T-cell (primary cell): ENCODE data around the gene TRH. TPM values are rescaled to one million over a fixed set of nuclear protein-coding genes. Genes with fewer than 3 reads are reported as not detected.

Experiments
- ATAC-seq, 4 experiments: fragments of 200-7000 bp in 3 of 4; fragments of 150-1000 bp in 1 of 4; cut with Tn5 transposase; replicated peaks in 1 of 4; 1 replicate in 3 of 4; 2 replicates in 1 of 4; pipeline ENCODE4 v1.10.0; 2021; ENCODE audit warnings: moderate library complexity in 3 of 4, mild to moderate bottlenecking in 2 of 4, moderate number of reproducible peaks in 1 of 4
- CTCF ChIA-PET, 2 donors: fragments of 300-600 bp; sonication (Branson Sonifier 250); formaldehyde crosslinking; loops; one replicate each; lab custom pipeline; 2022; ENCODE audit warnings: antibody characterized with exemption in 2 of 2; lab: Charles Lee
- POLR2A ChIA-PET, 2 donors: fragments of 300-600 bp; sonication (Branson Sonifier 250); formaldehyde crosslinking; loops; one replicate each; lab custom pipeline; 2022; ENCODE audit warnings: antibody characterized with exemption in 2 of 2; lab: Charles Lee
- DNase-seq, 35 experiments: peaks; one replicate each; pipeline versions ENCODE4 v3.0.0 to v3.0.0-alpha.2; 2013 to 2023
- H3K27ac ChIP-seq: one replicate; pipeline ENCODE4 v1.5.1; 2013; ENCODE audit warnings: low read length
- H3K27me3 ChIP-seq, 2 experiments: replicated peaks in 1 of 2; 1 replicate in 1 of 2; 2 replicates in 1 of 2; pipeline versions ENCODE4 v1.6.1 to v1.7.0; 2013; ENCODE audit warnings: low read length in 1 of 2, mixed read lengths in 1 of 2; ENCODE audit not compliant: control insufficient read depth in 2 of 2, insufficient read depth in 2 of 2; ENCODE audit errors: extremely low read depth in 1 of 2
- H3K36me3 ChIP-seq, 2 donors: 1 replicate in 1 of 2; 2 replicates in 1 of 2; pipeline versions ENCODE4 v1.6.1 to v1.7.0; 2013; ENCODE audit warnings: low read length in 1 of 2; ENCODE audit not compliant: control insufficient read depth in 2 of 2, insufficient read depth in 1 of 2; ENCODE audit errors: extremely low read depth in 1 of 2
- H3K4me1 ChIP-seq, 2 experiments: 1 replicate in 1 of 2; 2 replicates in 1 of 2; pipeline versions ENCODE4 v1.6.1 to v1.7.0; 2013; ENCODE audit warnings: low read length in 2 of 2, mixed read lengths in 1 of 2; ENCODE audit not compliant: insufficient read depth in 2 of 2, control insufficient read depth in 1 of 2; ENCODE audit errors: extremely low read depth in 1 of 2
- H3K4me3 ChIP-seq, 2 donors: 1 replicate in 1 of 2; 2 replicates in 1 of 2; pipeline versions ENCODE4 v1.5.1 to v1.7.0; 2013; ENCODE audit warnings: mild to moderate bottlenecking in 2 of 2, low read length in 1 of 2, moderate library complexity in 1 of 2; ENCODE audit not compliant: control insufficient read depth in 1 of 2; ENCODE audit errors: extremely low read depth in 1 of 2
- H3K9me3 ChIP-seq: 2 replicates; pipeline ENCODE4 v1.7.0; 2013
- H3K27ac Mint-ChIP-seq, 2 donors: one replicate each; pipeline ENCODE4 v1.8.0; 2020 to 2021; ENCODE audit warnings: mild to moderate bottlenecking in 2 of 2, mixed read lengths in 2 of 2
- H3K27me3 Mint-ChIP-seq, 2 donors: one replicate each; pipeline ENCODE4 v1.8.0; 2021 to 2022; ENCODE audit warnings: mixed read lengths in 2 of 2
- H3K36me3 Mint-ChIP-seq: one replicate; pipeline ENCODE4 v1.8.0; 2021; ENCODE audit warnings: mixed read lengths
- H3K4me1 Mint-ChIP-seq, 3 donors: one replicate each; pipeline ENCODE4 v1.8.0; 2020 to 2022; ENCODE audit warnings: mixed read lengths in 3 of 3, mild to moderate bottlenecking in 1 of 3
- H3K4me3 Mint-ChIP-seq, 3 donors: one replicate each; pipeline ENCODE4 v1.8.0; 2020 to 2022; ENCODE audit warnings: mild to moderate bottlenecking in 3 of 3, mixed read lengths in 3 of 3, moderate library complexity in 3 of 3
- H3K9me3 Mint-ChIP-seq, 3 donors: one replicate each; pipeline ENCODE4 v1.8.0; 2020 to 2022; ENCODE audit warnings: mixed read lengths in 3 of 3
- WGBS: methylation state at CpG from one replicate; pipeline ENCODE4 v1.1.5; 2013; ENCODE audit warnings: missing lambda C conversion rate; ENCODE audit not compliant: insufficient coverage; 5-methylcytosine and 5-hydroxymethylcytosine counted together
- total RNA-seq, 35 experiments: library from RNA in 6 of 35; stranded (reverse) in 6 of 35; fragments of 120-200 nt in 1 of 35; gene quantifications; one replicate each; pipeline versions ENCODE4 v1.2.1 to v1.2.4 and lab custom pipeline; 2013 to 2026

The TRH gene
- total RNA-seq, 5 donors from 2014 or later (not counting 1 experiment from before 2014, with no cell fraction given): not detected

- peaks cover 0 to 9% (median 5%) of the 10 kb centered on the region in 3 donors for H3K9me3 Mint-ChIP-seq
- 82% methylated on average over 5 of the region's 8 CpGs for WGBS
- no peak overlapping the region for H3K27ac Mint-ChIP-seq
- no peak overlapping the region for H3K4me3 Mint-ChIP-seq
- no peaks in the 10 kb centered on the region for H3K4me1 Mint-ChIP-seq
- peaks cover 14 to 15% of the 10 kb centered on the region in 2 donors for H3K27me3 Mint-ChIP-seq
- peaks cover 0 to 10% of the 10 kb centered on the region in 2 experiments for H3K27me3 ChIP-seq
- DNase-seq (no peak), ATAC-seq (no peak)
- no peaks in the 10 kb centered on the region for H3K36me3 ChIP-seq
- ChIA-PET POLR2A (no interaction called here), CTCF (interaction anchor here in 1 of 2 donors (0.6 kb wide), 1 partner anchor 12 kb away, joined by 5 read pairs; no protein-coding TSS in a partner anchor)
- no peaks in the 10 kb centered on the region for H3K36me3 Mint-ChIP-seq
- H3K4me3 ChIP-seq: no peak overlapping the region
- H3K4me1 ChIP-seq: no peaks in the 10 kb centered on the region
- no peaks in the 10 kb centered on the region for H3K9me3 ChIP-seq
- no peak overlapping the region for H3K27ac ChIP-seq
Observed at GRCh38 chr3:129947538-129948240, 26.8 kb upstream of the TRH start.

- H3K4me3 ChIP-seq: no peak overlapping the region
- no peaks in the 10 kb centered on the region for H3K4me1 ChIP-seq
- no CpG with 5 or more reads among the region's 7 CpGs for WGBS
- POLR2A ChIA-PET: no interaction called here
- ATAC-seq: no peak
- Mint-ChIP-seq H3K4me1 (no peaks in the 10 kb centered on the region), H3K36me3 (no peaks in the 10 kb centered on the region), H3K27me3 (peaks cover 12 to 14% of the 10 kb centered on the region in 2 donors), H3K9me3 (peaks cover 0 to 9% (median 5%) of the 10 kb centered on the region in 3 donors), H3K4me3 (no peak overlapping the region), H3K27ac (no peak overlapping the region)
- H3K9me3 ChIP-seq: no peaks in the 10 kb centered on the region
- peaks cover 0 to 7% of the 10 kb centered on the region in 2 experiments for H3K27me3 ChIP-seq
- CTCF ChIA-PET: no interaction called here
- no peaks in the 10 kb centered on the region for H3K36me3 ChIP-seq
- no peak for DNase-seq
- H3K27ac ChIP-seq: no peak overlapping the region
Observed at GRCh38 chr3:129950318-129951046, 24.0 kb upstream of the TRH start.

- H3K36me3 ChIP-seq: no peaks in the 10 kb centered on the region
- ChIA-PET POLR2A (no interaction called here), CTCF (no interaction called here)
- 0% methylated on average over 1 of the region's 6 CpGs for WGBS
- no peaks in the 10 kb centered on the region for H3K9me3 ChIP-seq
- H3K27ac Mint-ChIP-seq: no peak overlapping the region
- no peak for ATAC-seq
- peaks cover 0 to 7% of the 10 kb centered on the region in 2 experiments for H3K27me3 ChIP-seq
- H3K4me1 Mint-ChIP-seq: no peaks in the 10 kb centered on the region
- H3K27me3 Mint-ChIP-seq: peaks cover 7 to 17% of the 10 kb centered on the region in 2 donors
- no peak overlapping the region for H3K27ac ChIP-seq
- H3K4me3 Mint-ChIP-seq: no peak overlapping the region
- no peak for DNase-seq
- no peak overlapping the region for H3K4me3 ChIP-seq
- H3K36me3 Mint-ChIP-seq: no peaks in the 10 kb centered on the region
- H3K9me3 Mint-ChIP-seq: peaks cover 0 to 2% (median 0%) of the 10 kb centered on the region in 3 donors
- no peaks in the 10 kb centered on the region for H3K4me1 ChIP-seq
Observed at GRCh38 chr3:129952556-129953355, 21.8 kb upstream of the TRH start.

- DNase-seq (no peak), ATAC-seq (no peak)
- POLR2A ChIA-PET: interaction anchor here in 1 of 2 donors (0.7 kb wide), 1 partner anchor 118 kb away, joined by 3 read pairs; no protein-coding TSS in a partner anchor
- H3K4me3 Mint-ChIP-seq: no peak overlapping the region
- Histone ChIP-seq H3K4me3 (no peak overlapping the region), H3K9me3 (no peaks in the 10 kb centered on the region), H3K27me3 (peaks cover 0 to 5% of the 10 kb centered on the region in 2 experiments), H3K4me1 (no peaks in the 10 kb centered on the region), H3K36me3 (no peaks in the 10 kb centered on the region), H3K27ac (no peak overlapping the region)
- no peaks in the 10 kb centered on the region for H3K36me3 Mint-ChIP-seq
- CTCF ChIA-PET: no interaction called here
- H3K27ac Mint-ChIP-seq: no peak overlapping the region
- WGBS: 27% methylated on average over 3 of the region's 5 CpGs
- peaks cover 4 to 14% of the 10 kb centered on the region in 2 donors for H3K27me3 Mint-ChIP-seq
- no peaks in the 10 kb centered on the region for H3K4me1 Mint-ChIP-seq
- H3K9me3 Mint-ChIP-seq: no peaks in the 10 kb centered on the region
Observed at GRCh38 chr3:129953621-129954020, 20.9 kb upstream of the TRH start.

GRCh38 chr3:129954514-129954913 lies 20.0 kb upstream of the TRH start:
- WGBS: 87% methylated on average over 2 of the region's 2 CpGs
- H3K9me3 ChIP-seq: no peaks in the 10 kb centered on the region
- no peak for ATAC-seq
- no peak overlapping the region for H3K27ac ChIP-seq
- Mint-ChIP-seq H3K9me3 (no peaks in the 10 kb centered on the region), H3K4me3 (no peak overlapping the region), H3K27me3 (peaks cover 4 to 11% of the 10 kb centered on the region in 2 donors), H3K36me3 (no peaks in the 10 kb centered on the region), H3K27ac (no peak overlapping the region), H3K4me1 (no peaks in the 10 kb centered on the region)
- no peak overlapping the region for H3K4me3 ChIP-seq
- ChIA-PET POLR2A (no interaction called here), CTCF (no interaction called here)
- H3K27me3 ChIP-seq: peaks cover 0 to 5% of the 10 kb centered on the region in 2 experiments
- H3K4me1 ChIP-seq: no peaks in the 10 kb centered on the region
- no peaks in the 10 kb centered on the region for H3K36me3 ChIP-seq
- DNase-seq: no peak

GRCh38 chr3:129956936-129957335 lies 17.6 kb upstream of the TRH start:
- POLR2A ChIA-PET: no interaction called here
- Mint-ChIP-seq H3K4me3 (no peak overlapping the region), H3K4me1 (no peaks in the 10 kb centered on the region)

More at GRCh38 chr3:129956936-129957335, 17.6 kb upstream of the TRH start:
- no peaks in the 10 kb centered on the region for H3K36me3 ChIP-seq
- DNase-seq: no peak
- Mint-ChIP-seq H3K9me3 (no peaks in the 10 kb centered on the region), H3K27me3 (peaks cover 7 to 8% of the 10 kb centered on the region in 2 donors), H3K27ac (no peak overlapping the region), H3K36me3 (no peaks in the 10 kb centered on the region)
- H3K9me3 ChIP-seq: no peaks in the 10 kb centered on the region
- no peak overlapping the region for H3K27ac ChIP-seq
- H3K27me3 ChIP-seq: peaks cover 0 to 13% of the 10 kb centered on the region in 2 experiments
- no peak for ATAC-seq
- CTCF ChIA-PET: no interaction called here
- H3K4me3 ChIP-seq: no peak overlapping the region
- H3K4me1 ChIP-seq: no peaks in the 10 kb centered on the region
